A549 (cell line): ENCODE measurements around the gene PHOSPHO2. TPM values are rescaled to one million over a fixed set of nuclear protein-coding genes. Genes with fewer than 3 reads are reported as not detected.

Experiments used
- ATAC-seq, 2 experiments: fragments of 200-7000 bp in 1 of 2; fragments of >200 bp in 1 of 2; cut with Nextera tagmentation in 1 of 2; cut with Tn5 transposase in 1 of 2; 3 replicates each; pipeline versions ENCODE4 v1.8.0 to v1.9.1; 2018 to 2020; ENCODE audit warnings: mild to moderate bottlenecking in 1 of 2, moderate library complexity in 1 of 2
- CTCF ChIA-PET: fragments of 300-600 bp; sonication (Branson Sonifier 250); formaldehyde crosslinking; extraction: SDS; loops from one replicate; lab custom pipeline; 2021; ENCODE audit warnings: antibody characterized with exemption, inconsistent platforms; lab: Yijun Ruan, JAX
- POLR2A ChIA-PET: fragments of 350-600 bp; formaldehyde crosslinking; extraction: SDS; loops from one replicate; lab custom pipeline; 2021; ENCODE audit warnings: antibody characterized with exemption, inconsistent platforms; lab: Yijun Ruan, JAX
- DNase-seq, 2 experiments: peaks; one replicate each; pipeline versions ENCODE4 v3.0.0 to v3.0.0-alpha.2; 2011 to 2016; ENCODE audit warnings: low read depth in 1 of 2, low spot score in 1 of 2
- FAIRE-seq: peaks from 2 replicates; lab custom pipeline; 2011; peaks lifted over from hg19 to GRCh38; lab: Jason Lieb, UNC
- H3K27ac ChIP-seq, 2 experiments: fragments of >200 bp; sonication (Bioruptor Twin); formaldehyde crosslinking; 3 replicates each; pipeline ENCODE4 v1.5.1; 2016 to 2017
- H3K4me1 ChIP-seq: fragments of >200 bp; sonication (Bioruptor Twin); formaldehyde crosslinking; 3 replicates; pipeline ENCODE4 v1.6.1; 2016
- H3K4me2 ChIP-seq: fragments of >200 bp; sonication (Bioruptor Twin); formaldehyde crosslinking; 3 replicates; pipeline ENCODE4 v1.6.1; 2016
- H3K4me3 ChIP-seq: fragments of >200 bp; sonication (Bioruptor Twin); formaldehyde crosslinking; 3 replicates; pipeline ENCODE4 v1.5.1; 2016
- H3K9me3 ChIP-seq: fragments of >200 bp; sonication (Bioruptor Twin); formaldehyde crosslinking; 3 replicates; pipeline ENCODE4 v1.6.1; 2016
- ATOH8 ChIP-seq: fragments of 250-450 bp; sonication (Bioruptor Pico); IDR thresholded peaks from 2 replicates; pipeline ENCODE4 v1.5.0; 2020; ENCODE audit warnings: low read depth, mild to moderate bottlenecking, moderate library complexity
- BHLHE40 ChIP-seq: IDR thresholded peaks from 2 replicates; pipeline ENCODE4 v1.6.1; 2012; ENCODE audit warnings: low read depth, low read length, inconsistent platforms
- CBX2 ChIP-seq: fragments of 200-600 bp; sonication (generic); IDR thresholded peaks from 2 replicates; pipeline ENCODE4 v1.6.1; 2016; ENCODE audit warnings: low read depth, mild to moderate bottlenecking, borderline replicate concordance
- CBX8 ChIP-seq: fragments of 200-600 bp; sonication (generic); IDR thresholded peaks from 2 replicates; pipeline ENCODE4 v1.6.1; 2016
- EHF ChIP-seq: fragments of 250-450 bp; sonication (Bioruptor Pico); IDR thresholded peaks from 2 replicates; pipeline ENCODE4 v1.5.0; 2020; ENCODE audit warnings: mild to moderate bottlenecking
- EHMT2 ChIP-seq: fragments of 200-600 bp; sonication (generic); IDR thresholded peaks from 2 replicates; pipeline ENCODE4 v1.6.1; 2016; ENCODE audit warnings: antibody characterized with exemption, low read depth, mild to moderate bottlenecking, moderate library complexity
- ELK1 ChIP-seq: fragments of 150-350 bp; IDR thresholded peaks from 2 replicates; pipeline ENCODE4 v1.6.1; 2014; ENCODE audit warnings: low read depth, mild to moderate bottlenecking, low read length
- GATA3 ChIP-seq: IDR thresholded peaks from 2 replicates; pipeline ENCODE4 v1.6.1; 2012; ENCODE audit warnings: borderline replicate concordance
- HOXA7 ChIP-seq: fragments of 250-450 bp; sonication (Bioruptor Pico); IDR thresholded peaks from 2 replicates; pipeline ENCODE4 v1.5.0; 2020; ENCODE audit warnings: mild to moderate bottlenecking, moderate library complexity
- HOXB13 ChIP-seq: fragments of 250-450 bp; sonication (Bioruptor Pico); IDR thresholded peaks from 2 replicates; pipeline ENCODE4 v1.5.0; 2020; ENCODE audit warnings: low read depth, mild to moderate bottlenecking, moderate library complexity
- JUN ChIP-seq, 2 experiments: fragments of >200 bp; sonication (Bioruptor Twin); formaldehyde crosslinking; IDR thresholded peaks; 2 replicates in 1 of 2; 3 replicates in 1 of 2; pipeline ENCODE4 v1.6.1; 2016 to 2017
- KDM1A ChIP-seq: fragments of 200-600 bp; sonication (generic); IDR thresholded peaks from 2 replicates; pipeline ENCODE4 v1.6.1; 2016; ENCODE audit warnings: low read depth, mild to moderate bottlenecking
- MAZ ChIP-seq: fragments of 150-350 bp; IDR thresholded peaks from 2 replicates; pipeline ENCODE4 v1.6.1; 2014; ENCODE audit warnings: antibody characterized with exemption, low read depth, low read length, borderline replicate concordance
- MYC ChIP-seq: IDR thresholded peaks from 2 replicates; pipeline ENCODE4 v1.6.1; 2012; ENCODE audit warnings: mild to moderate bottlenecking, inconsistent platforms, low read length, improper control_type of control experiment, borderline replicate concordance
- NFE2L2 ChIP-seq: fragments of 150-350 bp; conservative IDR thresholded peaks from 2 replicates; pipeline ENCODE4 v1.6.1; 2014; ENCODE audit warnings: low read length
- NR3C1 ChIP-seq: fragments of >200 bp; sonication (Bioruptor Twin); formaldehyde crosslinking; IDR thresholded peaks from 3 replicates; pipeline ENCODE4 v1.6.1; 2017
- POLR2A ChIP-seq: IDR thresholded peaks from 2 replicates; pipeline ENCODE4 v1.6.1; 2012; ENCODE audit warnings: mild to moderate bottlenecking, low read length
- POLR2AphosphoS2 ChIP-seq: conservative IDR thresholded peaks from 2 replicates; pipeline ENCODE4 v1.6.1; 2012; ENCODE audit warnings: low read length, improper control_type of control experiment, inconsistent platforms
- RAD21 ChIP-seq, 2 experiments: fragments of >200 bp in 1 of 2; sonication (Bioruptor Twin) in 1 of 2; formaldehyde crosslinking in 1 of 2; IDR thresholded peaks in 1 of 2; conservative IDR thresholded peaks in 1 of 2; 2 replicates in 1 of 2; 3 replicates in 1 of 2; pipeline ENCODE4 v1.6.1; 2012 to 2018; ENCODE audit warnings: inconsistent platforms in 1 of 2
- RARB ChIP-seq: fragments of 250-450 bp; sonication (Bioruptor Pico); IDR thresholded peaks from 2 replicates; pipeline ENCODE4 v1.8.0; 2021; ENCODE audit warnings: mild to moderate bottlenecking, moderate library complexity
- SMC3 ChIP-seq: fragments of >200 bp; sonication (Bioruptor Twin); formaldehyde crosslinking; IDR thresholded peaks from 3 replicates; pipeline ENCODE4 v1.6.1; 2018; ENCODE audit warnings: inconsistent platforms
- SREBF2 ChIP-seq: fragments of 450-650 bp; IDR thresholded peaks from 2 replicates; pipeline ENCODE4 v1.6.1; 2014; ENCODE audit warnings: mild to moderate bottlenecking, moderate library complexity
- TP53 ChIP-seq: fragments of 250-450 bp; sonication (Bioruptor Pico); IDR thresholded peaks from 2 replicates; pipeline ENCODE4 v1.5.0; 2021; ENCODE audit warnings: mild to moderate bottlenecking, moderate library complexity
- USF2 ChIP-seq: fragments of 450-650 bp; IDR thresholded peaks from 2 replicates; pipeline ENCODE4 v1.6.1; 2014; ENCODE audit warnings: antibody characterized with exemption
- ZSCAN20 ChIP-seq: fragments of 250-450 bp; sonication (Bioruptor Pico); IDR thresholded peaks from 2 replicates; pipeline ENCODE4 v1.8.0; 2022; ENCODE audit warnings: mild to moderate bottlenecking, moderate library complexity
- WGBS: methylation state at CpG from one replicate; pipeline ENCODE4 v1.1.6; 2017; ENCODE audit errors: missing lambda C conversion rate; 5-methylcytosine and 5-hydroxymethylcytosine counted together
- polyA plus RNA-seq, 4 experiments: library from polyadenylated mRNA; depleted of rRNA in 3 of 4; stranded (reverse); fragments of >200 nt; fragmentation: RNase III in 1 of 4; extraction: RNeasy Plus Mini Kit Qiagen cat#74134 plus additional on column Dnase treatment in 1 of 4; gene quantifications; 2 replicates in 3 of 4; 3 replicates in 1 of 4; pipeline ENCODE4 v1.2.3, GENCODE V29; 2011 to 2017
- TF ChIP-seq, protein P1 (sequence below): fragments of 200-600 bp; sonication (generic); IDR thresholded peaks from 2 replicates; pipeline ENCODE4 v1.6.1; 2016; ENCODE audit warnings: antibody characterized with exemption, mild to moderate bottlenecking, moderate library complexity
- TF ChIP-seq, protein P2 (sequence below): IDR thresholded peaks from 2 replicates; pipeline ENCODE4 v1.6.1; 2012
- TF ChIP-seq, protein P3 (sequence below): fragments of >200 bp; sonication (Bioruptor Twin); formaldehyde crosslinking; IDR thresholded peaks from 3 replicates; pipeline ENCODE4 v1.6.1; 2016

The PHOSPHO2 gene
- polyA plus RNA-seq, 2 of the 4 experiments (the other 2 are of a cell fraction) = 3.9 to 5.1 TPM

DNA sequence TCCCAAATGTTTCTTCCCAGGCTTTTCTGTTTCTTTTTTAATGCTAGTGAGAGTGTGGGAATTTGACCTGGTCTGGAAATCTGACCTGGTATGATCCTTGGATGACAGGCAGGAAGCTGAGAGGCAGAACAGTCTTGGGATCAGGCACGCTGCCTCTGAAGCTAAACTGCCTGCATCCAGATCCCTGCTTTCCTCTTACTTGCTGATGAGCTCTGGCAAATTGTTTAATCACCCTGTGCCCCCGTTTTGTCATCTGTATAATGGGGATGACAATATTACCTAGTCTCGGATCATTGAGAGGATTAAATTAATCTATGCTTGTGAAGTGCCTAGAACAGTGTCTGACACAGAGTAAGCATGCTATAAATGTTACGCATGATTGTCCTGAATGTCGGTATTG lies 42.6 kb downstream of the PHOSPHO2 start:
- H3K9me3 ChIP-seq = no peaks in the 10 kb centered on the region
- H3K4me1 ChIP-seq = peaks cover 18% of the 10 kb centered on the region; the same call in 2 of the 3 replicates
- no peak for TF ChIP-seq BHLHE40
- no peak for TF ChIP-seq EHMT2
- TF ChIP-seq HOXB13 (CRISPR knock-in tag) = no peak
- no peak for TF ChIP-seq GATA3
- no peak for TF ChIP-seq KDM1A
- TF ChIP-seq ATOH8 (CRISPR knock-in tag) = no peak
- no peak for TF ChIP-seq NFE2L2
- TF ChIP-seq ZSCAN20 = no peak
- no peak for TF ChIP-seq SMC3
- no peak for TF ChIP-seq RAD21 (conservative IDR thresholded peaks at IDR 0.05 in 1 of 2, IDR thresholded peaks at IDR 0.05 in 1 of 2)
- no peak for TF ChIP-seq CBX8
- no peak for TF ChIP-seq NR3C1
- no peak for TF ChIP-seq MAZ
- no peak for TF ChIP-seq EHF (CRISPR knock-in tag)
- no peak for TF ChIP-seq ELK1
- no peak for TF ChIP-seq SREBF2
- TF ChIP-seq POLR2AphosphoS2 = no peak
- no peak overlapping the region for H3K4me3 ChIP-seq
- no peak overlapping the region for H3K27ac ChIP-seq
- WGBS = 84% methylated on average over 5 of the region's 5 CpGs
- no peak overlapping the region for H3K4me2 ChIP-seq
- ATAC-seq (no peak), DNase-seq (no peak), FAIRE-seq (no peak)
- POLR2A ChIA-PET = no interaction called here
- CTCF ChIA-PET = interaction anchor here (0.6 to 2.0 kb wide), 3 partner anchors 31 to 119 kb away, joined by 3 to 5 read pairs (median 3); no protein-coding TSS in a partner anchor

DNA sequence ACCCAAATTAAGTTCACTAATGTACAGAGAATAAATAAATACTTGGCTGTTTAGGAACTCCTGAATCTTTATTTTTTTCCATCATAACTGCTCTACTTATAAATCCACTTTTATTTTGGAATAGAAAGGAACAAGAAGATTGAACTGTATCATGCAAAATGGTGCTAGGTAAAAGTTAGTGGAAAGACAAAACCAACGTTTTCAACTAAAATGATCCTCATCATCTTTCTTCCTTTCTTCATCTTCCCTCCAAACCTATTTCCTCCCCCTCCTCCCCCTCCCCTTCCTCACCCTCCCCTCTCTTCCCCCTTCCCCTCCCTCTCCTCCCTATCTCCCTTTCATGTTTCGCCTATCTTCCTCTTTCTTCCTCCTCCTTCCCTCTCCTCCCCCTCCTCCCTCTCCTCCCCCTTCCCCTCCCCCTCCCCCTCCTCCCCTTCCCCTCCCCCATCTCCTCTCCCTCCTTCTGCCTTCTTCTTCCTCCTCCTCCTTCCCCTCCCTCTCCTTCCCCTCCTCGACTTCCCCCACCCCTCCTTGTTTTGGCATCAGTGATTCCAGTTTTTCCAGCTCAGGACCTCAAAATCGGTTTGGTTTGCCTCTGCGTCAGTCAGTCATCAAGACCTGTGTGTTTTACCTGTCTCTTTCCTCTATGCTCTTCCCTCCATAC lies 44.4 kb downstream of the PHOSPHO2 start:
- ATAC-seq = no peak
- ChIA-PET CTCF (no interaction called here), POLR2A (no interaction called here)
- FAIRE-seq = no peak
- WGBS = 65% methylated on average over 3 of the region's 5 CpGs
- Histone ChIP-seq H3K4me3 (no peak overlapping the region), H3K27ac (no peak overlapping the region), H3K4me2 (peak overlapping the region; percentile 9; the same call in 1 of the 3 replicates), H3K9me3 (no peaks in the 10 kb centered on the region), H3K4me1 (peaks cover 15% of the 10 kb centered on the region; the same call in 2 of the 3 replicates)
- DNase-seq = no peak
- TF ChIP-seq USF2 = no peak
- no peak for TF ChIP-seq POLR2A
- TF ChIP-seq, protein P1, sequence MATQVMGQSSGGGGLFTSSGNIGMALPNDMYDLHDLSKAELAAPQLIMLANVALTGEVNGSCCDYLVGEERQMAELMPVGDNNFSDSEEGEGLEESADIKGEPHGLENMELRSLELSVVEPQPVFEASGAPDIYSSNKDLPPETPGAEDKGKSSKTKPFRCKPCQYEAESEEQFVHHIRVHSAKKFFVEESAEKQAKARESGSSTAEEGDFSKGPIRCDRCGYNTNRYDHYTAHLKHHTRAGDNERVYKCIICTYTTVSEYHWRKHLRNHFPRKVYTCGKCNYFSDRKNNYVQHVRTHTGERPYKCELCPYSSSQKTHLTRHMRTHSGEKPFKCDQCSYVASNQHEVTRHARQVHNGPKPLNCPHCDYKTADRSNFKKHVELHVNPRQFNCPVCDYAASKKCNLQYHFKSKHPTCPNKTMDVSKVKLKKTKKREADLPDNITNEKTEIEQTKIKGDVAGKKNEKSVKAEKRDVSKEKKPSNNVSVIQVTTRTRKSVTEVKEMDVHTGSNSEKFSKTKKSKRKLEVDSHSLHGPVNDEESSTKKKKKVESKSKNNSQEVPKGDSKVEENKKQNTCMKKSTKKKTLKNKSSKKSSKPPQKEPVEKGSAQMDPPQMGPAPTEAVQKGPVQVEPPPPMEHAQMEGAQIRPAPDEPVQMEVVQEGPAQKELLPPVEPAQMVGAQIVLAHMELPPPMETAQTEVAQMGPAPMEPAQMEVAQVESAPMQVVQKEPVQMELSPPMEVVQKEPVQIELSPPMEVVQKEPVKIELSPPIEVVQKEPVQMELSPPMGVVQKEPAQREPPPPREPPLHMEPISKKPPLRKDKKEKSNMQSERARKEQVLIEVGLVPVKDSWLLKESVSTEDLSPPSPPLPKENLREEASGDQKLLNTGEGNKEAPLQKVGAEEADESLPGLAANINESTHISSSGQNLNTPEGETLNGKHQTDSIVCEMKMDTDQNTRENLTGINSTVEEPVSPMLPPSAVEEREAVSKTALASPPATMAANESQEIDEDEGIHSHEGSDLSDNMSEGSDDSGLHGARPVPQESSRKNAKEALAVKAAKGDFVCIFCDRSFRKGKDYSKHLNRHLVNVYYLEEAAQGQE = no peak
- TF ChIP-seq HOXA7 (CRISPR knock-in tag) = no peak
- no peak for TF ChIP-seq RARB (CRISPR knock-in tag)
- TF ChIP-seq SREBF2 = no peak
- no peak for TF ChIP-seq ZSCAN20
- TF ChIP-seq CBX2 = no peak
- no peak for TF ChIP-seq ELK1
- no peak for TF ChIP-seq GATA3
- no peak for TF ChIP-seq EHMT2
- TF ChIP-seq MYC = no peak
- no peak for TF ChIP-seq JUN (IDR thresholded peaks at IDR 0.05)
- TF ChIP-seq, protein P2, sequence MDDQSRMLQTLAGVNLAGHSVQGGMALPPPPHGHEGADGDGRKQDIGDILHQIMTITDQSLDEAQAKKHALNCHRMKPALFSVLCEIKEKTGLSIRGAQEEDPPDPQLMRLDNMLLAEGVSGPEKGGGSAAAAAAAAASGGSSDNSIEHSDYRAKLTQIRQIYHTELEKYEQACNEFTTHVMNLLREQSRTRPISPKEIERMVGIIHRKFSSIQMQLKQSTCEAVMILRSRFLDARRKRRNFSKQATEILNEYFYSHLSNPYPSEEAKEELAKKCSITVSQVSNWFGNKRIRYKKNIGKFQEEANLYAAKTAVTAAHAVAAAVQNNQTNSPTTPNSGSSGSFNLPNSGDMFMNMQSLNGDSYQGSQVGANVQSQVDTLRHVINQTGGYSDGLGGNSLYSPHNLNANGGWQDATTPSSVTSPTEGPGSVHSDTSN = no peak
- no peak for TF ChIP-seq BHLHE40
- TF ChIP-seq TP53 (CRISPR knock-in tag) = no peak
- TF ChIP-seq, protein P3, sequence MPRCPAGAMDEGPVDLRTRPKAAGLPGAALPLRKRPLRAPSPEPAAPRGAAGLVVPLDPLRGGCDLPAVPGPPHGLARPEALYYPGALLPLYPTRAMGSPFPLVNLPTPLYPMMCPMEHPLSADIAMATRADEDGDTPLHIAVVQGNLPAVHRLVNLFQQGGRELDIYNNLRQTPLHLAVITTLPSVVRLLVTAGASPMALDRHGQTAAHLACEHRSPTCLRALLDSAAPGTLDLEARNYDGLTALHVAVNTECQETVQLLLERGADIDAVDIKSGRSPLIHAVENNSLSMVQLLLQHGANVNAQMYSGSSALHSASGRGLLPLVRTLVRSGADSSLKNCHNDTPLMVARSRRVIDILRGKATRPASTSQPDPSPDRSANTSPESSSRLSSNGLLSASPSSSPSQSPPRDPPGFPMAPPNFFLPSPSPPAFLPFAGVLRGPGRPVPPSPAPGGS = no peak
